CD4-positive, alpha-beta T cell treated with Interleukin-4 for 1 hour (primary cell): ENCODE measurements around the gene ADAMTSL1.
"Not testable (repeated sequence)": the region's sequence is repeated elsewhere in the genome, so short reads cannot be mapped to it uniquely, and the experiment has no call there.

Experiments
- DNase-seq, 2 donors: peaks; one replicate each; pipeline ENCODE4 v3.0.0-alpha.2; 2020 to 2022

Gene ADAMTSL1

GRCh38 chr9:18829873-18830272 is 355.9 kb downstream of the ADAMTSL1 start:
- no peak for DNase-seq

GRCh38 chr9:18834740-18835361 is 360.9 kb downstream of the ADAMTSL1 start:
- no peak for DNase-seq

- no peak for DNase-seq
Measured at GRCh38 chr9:18837402-18837801, 363.4 kb downstream of the ADAMTSL1 start.

- DNase-seq: no peak
Measured at GRCh38 chr9:18847576-18848275, 373.8 kb downstream of the ADAMTSL1 start.

- no peak for DNase-seq
Measured at GRCh38 chr9:18848657-18849056, 374.7 kb downstream of the ADAMTSL1 start.

- DNase-seq: no peak
Measured at GRCh38 chr9:18849270-18849669, 375.3 kb downstream of the ADAMTSL1 start.

GRCh38 chr9:18849890-18850677 is 376.1 kb downstream of the ADAMTSL1 start:
- no peak for DNase-seq

GRCh38 chr9:18851069-18851795 is 377.3 kb downstream of the ADAMTSL1 start:
- DNase-seq: no peak

- no peak for DNase-seq
Measured at GRCh38 chr9:18855656-18856055, 381.7 kb downstream of the ADAMTSL1 start.

GRCh38 chr9:18857334-18857733 is 383.4 kb downstream of the ADAMTSL1 start:
- no peak for DNase-seq

GRCh38 chr9:18857769-18858168 is 383.8 kb downstream of the ADAMTSL1 start:
- no peak for DNase-seq

- DNase-seq: no peak
Measured at GRCh38 chr9:18861609-18862544, 387.9 kb downstream of the ADAMTSL1 start.

- no peak for DNase-seq
Measured at GRCh38 chr9:18863791-18864190, 389.8 kb downstream of the ADAMTSL1 start.

GRCh38 chr9:18864516-18864915 is 390.6 kb downstream of the ADAMTSL1 start:
- no peak for DNase-seq

GRCh38 chr9:18865542-18865941 is 391.6 kb downstream of the ADAMTSL1 start:
- no peak for DNase-seq

GRCh38 chr9:18866121-18866831 is 392.3 kb downstream of the ADAMTSL1 start:
- DNase-seq: no peak

- DNase-seq: no peak
Measured at GRCh38 chr9:18869725-18870124, 395.8 kb downstream of the ADAMTSL1 start.

- no peak for DNase-seq
Measured at GRCh38 chr9:18874069-18874468, 400.1 kb downstream of the ADAMTSL1 start.

GRCh38 chr9:18874990-18875389 is 401.0 kb downstream of the ADAMTSL1 start:
- DNase-seq: not testable (repeated sequence)

- DNase-seq: no peak
Measured at GRCh38 chr9:18877984-18878383, 404.0 kb downstream of the ADAMTSL1 start.

- DNase-seq: no peak
Measured at GRCh38 chr9:18881758-18882157, 407.8 kb downstream of the ADAMTSL1 start.
